ENCODE results near the gene RNF168.
A peak's percentile ranks its signal among the peaks of the same experiment; 100 is the strongest.
"Not testable (repeated sequence)": the region's sequence is repeated elsewhere in the genome, so short reads cannot be mapped to it uniquely, and the experiment has no call there.

Gene RNF168

DNA sequence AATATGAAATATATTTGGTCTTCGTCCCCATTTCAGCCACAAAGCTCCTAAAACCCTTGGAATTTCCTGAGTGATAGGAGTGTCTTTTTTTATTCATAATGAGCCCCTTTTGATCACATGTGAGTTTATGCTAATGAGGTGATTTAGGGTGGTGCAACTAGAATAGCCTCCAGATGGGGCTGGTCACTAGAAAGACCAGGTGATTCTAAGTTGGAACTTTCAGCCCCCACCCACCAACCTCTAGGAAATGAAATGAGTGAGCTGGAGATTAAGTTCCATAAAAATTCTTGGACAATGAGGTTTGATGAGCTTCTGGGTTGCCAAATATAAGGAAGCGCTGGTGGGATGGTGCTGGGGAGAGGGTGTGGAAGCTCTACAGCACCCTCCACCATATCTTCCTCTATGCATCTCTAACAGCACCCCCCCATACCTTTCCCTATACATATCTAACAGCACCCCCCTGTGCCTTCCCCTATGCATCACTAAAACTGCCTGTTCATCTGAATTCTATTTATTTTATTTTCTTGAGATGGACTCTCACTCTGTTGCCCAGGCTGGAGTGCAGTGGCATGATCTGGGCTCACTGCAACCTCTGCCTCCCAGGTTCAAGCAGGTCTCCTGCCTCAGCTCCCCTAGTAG lies 13.7 kb upstream of the RNF168 start:
- no peak for DNase-seq (ENCODE audit: extremely low read depth in 1 of 2, low read depth in 1 of 2)

DNA sequence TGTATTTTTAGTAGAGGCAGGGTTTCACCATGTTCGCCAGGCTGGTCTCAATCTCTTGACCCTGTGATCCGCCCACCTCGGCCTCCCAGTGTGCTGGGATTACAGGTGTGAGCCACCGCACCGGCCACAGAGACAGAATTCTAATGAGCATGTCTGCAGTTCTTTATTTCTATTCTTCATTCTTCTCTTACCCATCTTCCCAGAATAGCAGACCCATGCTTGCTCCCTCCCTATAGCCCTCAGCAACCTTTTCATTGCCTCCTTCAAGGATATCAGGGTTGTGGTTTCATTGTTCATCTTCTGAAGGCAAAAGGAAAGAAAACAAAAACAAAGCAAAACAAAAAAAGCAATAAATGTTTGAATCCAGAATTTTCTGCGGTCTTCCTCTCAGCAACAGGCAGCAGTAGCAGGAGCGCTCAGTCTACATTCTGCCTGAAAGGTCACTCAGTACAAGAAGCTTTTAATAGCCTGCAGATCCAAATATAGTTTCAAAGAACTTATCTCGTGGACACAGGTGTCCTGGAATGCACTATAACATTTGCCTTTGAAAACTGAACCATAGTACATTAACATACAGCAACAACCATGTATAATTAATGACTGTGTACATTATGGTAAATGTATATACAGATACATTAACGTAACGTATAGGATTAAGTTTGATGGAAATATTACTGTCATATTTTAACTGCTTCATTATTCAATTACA lies 11.5 kb upstream of the RNF168 start, which contains the start of gene SMCO1:
SMCO1 (minus strand) TSS at position 434 of the 709 bp plus-strand sequence; CDS start at position 297, 137 bp downstream.
- DNase-seq (ENCODE audit: extremely low read depth in 1 of 2, low read depth in 1 of 2) = no peak

DNA sequence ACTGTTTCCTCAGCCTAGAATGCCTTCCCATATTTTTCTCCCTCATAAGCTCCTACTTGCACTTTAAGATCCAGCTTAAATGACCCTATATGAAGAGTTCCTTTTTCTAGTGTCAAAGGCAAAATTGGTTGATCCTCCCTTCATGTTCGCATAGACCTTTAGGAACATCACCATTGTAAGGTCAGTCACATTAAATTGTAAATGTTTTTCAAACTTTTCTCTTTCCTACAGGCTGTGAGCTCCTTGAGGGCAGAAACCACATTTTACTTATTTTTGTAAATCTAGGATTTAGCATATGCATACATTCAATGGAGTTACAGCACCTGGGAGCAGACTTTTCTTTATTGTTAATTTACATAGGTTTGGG lies 10.8 kb upstream of the RNF168 start:
- no peak for DNase-seq (ENCODE audit: extremely low read depth in 1 of 2, low read depth in 1 of 2)

DNA sequence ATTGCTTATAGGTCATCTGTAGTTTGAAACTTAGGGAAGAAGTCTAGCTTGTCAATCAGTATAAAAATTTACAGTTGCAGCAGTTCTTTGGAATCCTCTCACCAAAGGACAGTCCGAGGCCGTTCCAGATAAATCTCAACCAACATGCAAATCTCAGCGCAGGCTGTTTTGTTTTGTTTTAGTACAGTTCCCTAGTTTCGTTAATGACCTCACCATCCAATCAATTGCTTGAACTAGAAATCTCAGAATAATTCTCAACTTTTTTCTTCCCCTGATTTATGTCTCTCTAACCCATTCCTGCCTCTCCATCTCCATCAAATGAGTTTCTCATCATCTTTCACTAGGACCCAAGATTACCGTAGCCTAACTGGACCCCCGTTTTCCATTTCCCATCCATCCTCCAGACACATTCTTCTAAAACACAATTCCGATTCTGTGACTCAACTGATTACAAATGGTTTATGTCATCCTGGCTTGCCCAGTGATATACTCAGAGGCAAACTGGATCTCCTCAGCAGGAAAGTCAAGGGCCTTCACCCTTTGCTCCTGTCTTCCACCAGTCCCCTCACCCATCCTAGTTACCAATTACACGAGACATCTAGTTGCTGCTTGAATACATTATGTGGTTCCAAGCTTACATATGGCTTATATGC lies 10.3 kb upstream of the RNF168 start:
- no peak for DNase-seq (ENCODE audit: extremely low read depth in 1 of 2, low read depth in 1 of 2)

DNA sequence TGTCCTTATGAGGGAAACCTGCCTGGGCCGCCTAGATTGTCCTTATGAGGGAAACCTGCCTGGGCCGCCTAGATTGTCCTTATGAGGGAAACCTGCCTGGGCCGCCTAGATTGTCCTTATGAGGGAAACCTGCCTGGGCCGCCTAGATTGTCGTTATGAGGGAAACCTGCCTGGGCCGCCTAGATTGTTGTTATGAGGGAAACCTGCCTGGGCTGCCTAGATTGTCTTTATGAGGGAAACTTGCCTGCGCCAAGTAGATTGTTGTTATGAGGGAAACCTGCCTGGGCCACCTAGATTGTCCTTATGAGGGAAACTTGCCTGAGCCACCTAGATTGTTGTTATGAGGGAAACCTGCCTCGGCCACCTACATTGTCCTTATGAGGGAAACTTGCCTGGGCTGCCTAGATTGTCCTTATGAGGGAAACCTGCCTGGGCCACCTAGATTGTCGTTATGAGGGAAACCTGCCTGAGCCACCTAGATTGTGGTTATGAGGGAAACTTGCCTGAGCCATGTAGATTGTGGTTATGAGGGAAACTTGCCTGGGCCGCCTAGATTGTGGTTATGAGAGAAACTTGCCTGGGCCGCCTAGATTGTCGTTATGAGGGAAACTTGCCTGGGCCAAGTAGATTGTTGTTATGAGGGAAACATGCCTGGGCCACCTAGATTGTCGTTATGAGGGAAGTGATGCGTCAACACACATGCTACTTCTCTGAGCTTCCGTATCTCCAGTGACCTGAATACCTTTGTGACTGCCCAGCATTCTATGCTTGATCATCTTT lies 8.3 kb upstream of the RNF168 start:
- DNase-seq (ENCODE audit: extremely low read depth in 1 of 2, low read depth in 1 of 2) = not testable (repeated sequence)

DNA sequence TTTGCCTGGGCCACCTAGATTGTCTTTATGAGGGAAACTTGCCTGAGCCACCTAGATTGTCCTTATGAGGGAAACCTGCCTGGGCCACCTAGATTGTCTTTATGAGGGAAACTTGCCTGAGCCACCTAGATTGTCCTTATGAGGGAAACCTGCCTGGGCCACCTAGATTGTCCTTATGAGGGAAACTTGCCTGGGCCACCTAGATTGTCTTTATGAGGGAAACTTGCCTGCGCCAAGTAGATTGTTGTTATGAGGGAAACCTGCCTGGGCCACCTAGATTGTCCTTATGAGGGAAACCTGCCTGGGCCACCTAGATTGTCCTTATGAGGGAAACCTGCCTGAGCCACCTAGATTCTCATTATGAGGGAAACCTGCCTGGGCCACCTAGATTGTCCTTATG lies 7.5 kb upstream of the RNF168 start:
- DNase-seq (ENCODE audit: extremely low read depth in 1 of 2, low read depth in 1 of 2) = not testable (repeated sequence)

DNA sequence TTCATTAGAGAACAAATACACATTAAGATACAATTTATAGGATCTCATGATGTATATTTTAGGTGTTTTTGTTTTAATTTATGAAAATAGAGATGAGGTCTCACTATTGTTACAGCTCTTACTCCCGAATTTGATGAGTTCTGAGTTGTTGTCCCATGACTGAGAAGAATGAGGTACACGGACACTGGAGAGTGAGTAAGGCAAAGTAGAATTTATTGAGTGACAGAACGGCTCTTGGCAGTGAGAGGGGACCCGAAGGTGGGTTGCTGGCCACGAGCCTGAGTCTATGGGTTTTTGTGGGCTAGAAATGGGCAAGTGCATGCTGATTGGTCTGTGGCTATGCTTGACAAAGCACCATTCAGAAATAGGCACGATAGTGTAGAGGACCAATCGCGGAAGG lies 3.1 kb upstream of the RNF168 start:
- DNase-seq (ENCODE audit: extremely low read depth in 1 of 2, low read depth in 1 of 2) = no peak

DNA sequence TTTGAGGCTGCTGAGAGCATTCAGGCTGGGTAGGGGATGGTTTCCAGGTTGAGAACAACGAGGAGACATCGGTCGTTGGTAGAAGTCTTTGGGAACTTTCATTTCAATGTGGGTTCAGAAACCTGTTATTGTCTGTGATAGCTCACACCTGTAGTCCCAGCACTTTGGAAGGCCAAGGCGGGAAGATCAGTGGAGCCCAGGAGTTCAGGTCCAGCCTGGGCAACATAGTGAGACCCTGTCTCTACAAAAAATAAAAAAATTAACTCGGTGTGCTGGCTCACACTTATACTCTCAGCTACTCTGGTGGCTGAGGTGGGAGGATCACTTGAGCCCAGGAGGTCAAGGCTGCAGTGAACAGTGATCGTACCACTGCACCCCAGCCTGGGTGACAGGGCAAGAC lies 988 bp upstream of the RNF168 start:
- DNase-seq (ENCODE audit: extremely low read depth in 1 of 2, low read depth in 1 of 2) = no peak

DNA sequence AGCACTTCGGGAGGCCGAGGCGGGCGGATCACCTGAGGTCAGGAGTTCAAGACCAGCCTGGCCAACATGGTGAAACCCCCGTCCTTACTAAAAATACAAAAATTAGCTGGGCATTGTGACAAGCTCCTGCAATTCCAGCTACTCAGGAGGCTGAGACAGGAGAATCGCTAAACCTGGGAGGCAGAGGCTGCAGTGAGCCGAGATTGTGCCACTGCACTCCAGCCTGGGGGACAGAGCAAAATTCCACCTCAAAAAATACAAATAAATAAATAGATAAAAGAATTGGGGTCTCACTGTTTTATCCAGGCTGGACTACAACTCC lies 470 bp upstream of the RNF168 start:
- not testable (repeated sequence) for DNase-seq (ENCODE audit: extremely low read depth in 1 of 2, low read depth in 1 of 2)

DNA sequence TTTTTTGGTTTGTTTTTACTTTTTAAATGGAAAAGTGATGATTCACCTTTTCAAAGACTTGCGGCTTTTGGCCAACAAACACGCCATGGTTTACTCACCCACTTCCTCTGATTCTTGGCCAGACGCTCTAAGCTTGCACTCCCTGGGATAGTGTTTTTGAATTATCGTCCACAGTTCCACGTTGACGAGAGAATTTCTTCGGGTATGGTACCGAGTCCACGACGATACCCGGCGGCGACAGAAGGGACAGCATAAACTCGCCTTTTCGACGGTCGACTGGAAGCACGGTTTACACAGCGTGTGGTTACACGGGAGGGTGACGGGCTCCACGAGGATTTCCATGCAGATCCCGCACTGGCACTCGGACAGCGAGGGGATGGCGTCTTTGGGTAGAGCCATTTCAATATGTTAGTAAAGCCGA lies 783 bp downstream of the RNF168 start:
- DNase-seq (ENCODE audit: extremely low read depth in 1 of 2, low read depth in 1 of 2) = peak; percentile 23 to 45

DNA sequence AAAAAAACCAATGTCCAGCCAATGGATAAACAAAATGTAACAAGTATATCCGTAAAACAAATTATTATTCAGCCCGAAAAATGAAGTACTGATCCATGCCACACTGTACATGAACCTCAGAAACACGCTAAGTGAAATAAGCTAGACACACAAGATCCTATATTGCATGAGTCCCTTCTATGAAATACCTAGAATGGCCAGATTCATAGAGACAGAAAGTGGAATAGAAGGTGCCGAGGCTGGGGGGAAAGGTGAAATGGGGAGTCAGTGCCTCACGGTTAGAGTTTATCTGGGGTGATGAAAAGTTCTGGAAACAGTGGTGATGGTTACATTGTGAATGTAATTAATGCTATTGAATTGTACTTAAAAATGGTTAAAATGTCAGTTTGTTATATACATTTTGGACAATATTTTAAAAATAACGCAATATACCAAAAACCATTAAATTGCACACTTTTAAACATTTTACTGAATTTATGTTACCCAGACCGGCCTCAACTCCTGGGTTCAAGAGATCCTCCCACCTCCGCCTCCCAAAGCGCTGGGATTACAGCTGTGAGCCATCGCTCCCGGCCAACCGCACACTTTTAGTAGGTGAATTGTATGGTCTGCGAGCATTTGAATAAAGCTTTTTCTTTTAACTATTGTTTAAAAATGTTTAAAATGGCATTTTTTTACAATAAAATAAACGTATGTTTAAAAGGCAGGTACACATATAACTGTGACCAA lies 2.1 kb downstream of the RNF168 start:
- DNase-seq (ENCODE audit: extremely low read depth in 1 of 2, low read depth in 1 of 2) = no peak

DNA sequence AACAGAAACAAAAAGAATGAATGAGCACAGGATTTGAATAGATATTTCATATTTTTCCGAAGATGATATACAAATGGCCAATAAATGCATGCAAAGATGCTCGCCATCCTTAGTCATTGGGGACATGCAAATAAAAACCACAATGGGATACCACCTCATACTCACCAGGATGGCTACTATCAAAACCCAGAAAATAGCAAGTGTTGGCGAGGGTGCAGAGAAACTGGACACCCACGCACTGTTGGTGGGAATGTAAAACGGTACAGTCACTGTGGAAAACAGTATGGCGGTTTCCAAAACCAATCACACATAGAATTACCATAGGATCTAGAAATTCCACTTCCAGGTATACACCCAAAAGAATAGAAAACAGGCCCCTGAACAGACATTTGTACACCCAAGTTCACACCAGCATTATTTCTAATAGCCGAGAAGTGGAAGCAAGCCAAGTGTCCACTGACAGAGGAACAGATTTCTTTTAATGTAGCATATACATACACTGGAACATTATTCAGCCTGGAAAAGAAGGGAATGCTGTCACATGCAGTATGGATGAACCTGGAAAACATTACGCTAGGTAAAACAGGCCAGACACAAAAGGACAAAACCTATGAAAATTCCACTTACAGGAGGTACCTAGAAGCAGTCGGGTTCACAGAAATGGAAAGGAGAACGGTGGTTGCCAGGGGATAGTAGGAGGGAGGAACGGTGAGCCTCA lies 3.6 kb downstream of the RNF168 start:
- DNase-seq (ENCODE audit: extremely low read depth in 1 of 2, low read depth in 1 of 2) = peak in 1 of 2 donors; percentile 29

DNA sequence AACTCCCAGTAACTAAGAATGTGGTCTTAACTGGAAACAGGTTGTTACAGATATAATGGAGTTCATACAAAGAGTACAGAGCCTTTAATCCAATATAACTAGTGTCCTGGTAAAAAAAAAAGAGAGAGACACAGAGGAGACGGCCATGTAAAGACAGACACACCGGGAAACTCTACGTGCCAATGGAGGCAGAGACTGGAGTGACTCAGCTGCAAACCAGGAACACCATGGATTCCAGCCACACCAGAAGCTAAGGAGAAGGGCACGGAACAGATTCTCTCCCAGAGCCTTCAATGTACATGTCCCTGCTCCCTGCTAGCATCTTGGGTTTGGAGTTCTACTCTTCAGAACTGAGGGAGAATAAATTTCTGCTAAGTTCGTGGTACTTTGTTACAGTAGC lies 4.5 kb downstream of the RNF168 start:
- DNase-seq (ENCODE audit: extremely low read depth in 1 of 2, low read depth in 1 of 2) = no peak

DNA sequence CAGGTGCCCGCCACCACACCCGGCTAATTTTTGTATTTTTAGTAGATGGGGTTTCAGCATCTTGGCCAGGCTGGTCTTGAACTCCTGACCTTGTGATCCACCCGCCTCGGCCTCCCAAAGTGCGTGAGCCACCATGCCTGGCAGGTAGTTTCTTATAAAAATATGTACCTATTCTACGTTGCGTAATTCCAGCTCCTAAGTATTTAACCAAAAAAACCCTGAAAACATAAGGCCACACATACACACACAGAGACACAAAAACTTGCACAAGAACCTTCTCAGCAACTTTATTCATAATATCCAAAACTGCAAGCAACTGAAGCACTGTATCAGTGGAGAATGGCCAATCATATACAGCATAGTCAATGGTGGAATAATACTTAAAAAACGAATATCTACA lies 5.3 kb downstream of the RNF168 start:
- no peak for DNase-seq (ENCODE audit: extremely low read depth in 1 of 2, low read depth in 1 of 2)

DNA sequence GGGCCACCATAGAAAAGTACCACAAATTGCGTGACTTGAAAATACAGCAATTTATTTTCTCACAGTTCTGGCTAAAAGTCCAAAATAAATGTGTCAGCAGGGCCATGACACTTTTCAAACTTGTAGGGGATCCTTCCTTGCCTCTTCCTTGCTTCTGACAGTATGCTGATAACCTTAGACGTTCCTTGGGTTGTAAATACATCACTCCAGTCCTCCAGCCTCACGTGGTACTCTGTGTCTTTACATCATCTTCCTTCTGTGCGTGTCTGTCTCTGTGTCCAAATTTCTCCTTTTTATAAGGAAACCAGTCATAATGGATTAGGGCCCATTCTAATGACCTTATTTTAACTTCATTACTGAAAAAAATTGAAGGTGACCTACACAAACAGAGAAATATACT lies 7.4 kb downstream of the RNF168 start:
- no peak for DNase-seq (ENCODE audit: extremely low read depth in 1 of 2, low read depth in 1 of 2)

DNA sequence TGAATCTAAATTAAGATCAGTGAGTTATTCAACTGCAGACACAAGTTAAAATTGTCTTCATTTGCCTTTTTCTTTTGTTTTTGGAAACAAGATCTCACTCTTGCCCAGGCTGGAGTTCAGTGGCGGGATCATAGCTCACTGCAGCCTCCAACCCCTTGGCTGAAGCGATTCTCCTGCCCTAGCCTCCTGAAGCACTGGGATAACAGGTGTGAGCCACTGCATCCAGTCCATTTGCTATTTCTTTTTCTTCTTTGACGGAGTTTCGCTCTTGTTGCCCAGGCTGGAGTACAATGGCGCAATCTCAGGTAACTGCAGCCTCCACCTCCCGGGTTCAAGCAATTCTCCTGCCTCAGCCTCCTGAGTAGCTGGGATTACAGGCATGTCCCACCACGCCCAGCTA lies 10.3 kb downstream of the RNF168 start:
- no peak for DNase-seq (ENCODE audit: extremely low read depth in 1 of 2, low read depth in 1 of 2)

DNA sequence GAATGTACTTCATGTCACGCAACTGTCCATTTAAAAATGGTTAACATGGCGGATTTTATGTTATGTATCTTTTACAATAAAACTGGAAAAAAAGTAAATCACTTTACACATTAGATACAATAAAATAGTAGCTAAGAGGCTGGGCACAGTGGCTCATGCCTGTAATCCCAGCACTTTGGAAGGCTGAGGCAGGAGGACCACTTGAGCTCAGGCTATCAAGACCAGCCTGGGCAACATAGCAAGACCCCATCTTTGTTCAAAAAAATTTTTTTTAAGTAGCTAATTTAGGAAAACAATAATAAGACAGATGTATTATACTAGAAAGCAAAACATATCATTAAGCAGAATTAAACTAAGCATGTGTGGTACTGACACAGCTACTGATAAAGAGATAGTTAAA lies 11.5 kb downstream of the RNF168 start:
- no peak for DNase-seq (ENCODE audit: extremely low read depth in 1 of 2, low read depth in 1 of 2)

DNA sequence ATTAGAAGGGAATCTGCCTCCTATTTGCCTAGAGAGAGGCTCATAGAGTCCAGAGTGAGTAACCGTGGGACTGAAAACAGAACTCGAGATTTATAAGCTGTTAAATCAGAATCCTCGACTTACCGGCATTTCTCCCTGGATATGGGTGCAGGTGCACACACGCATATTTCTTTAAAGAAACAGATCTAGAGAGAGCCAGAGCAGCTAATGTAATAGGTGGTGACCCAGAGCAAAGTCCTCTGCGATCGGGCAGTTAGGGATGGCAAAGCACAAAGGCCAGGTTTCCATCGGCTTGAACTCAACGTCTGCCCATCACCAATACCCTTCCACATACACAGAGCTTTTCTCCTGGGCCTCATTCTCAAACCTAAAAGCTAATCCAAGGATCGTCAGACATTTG lies 13.8 kb downstream of the RNF168 start:
- no peak for DNase-seq (ENCODE audit: extremely low read depth in 1 of 2, low read depth in 1 of 2)

DNA sequence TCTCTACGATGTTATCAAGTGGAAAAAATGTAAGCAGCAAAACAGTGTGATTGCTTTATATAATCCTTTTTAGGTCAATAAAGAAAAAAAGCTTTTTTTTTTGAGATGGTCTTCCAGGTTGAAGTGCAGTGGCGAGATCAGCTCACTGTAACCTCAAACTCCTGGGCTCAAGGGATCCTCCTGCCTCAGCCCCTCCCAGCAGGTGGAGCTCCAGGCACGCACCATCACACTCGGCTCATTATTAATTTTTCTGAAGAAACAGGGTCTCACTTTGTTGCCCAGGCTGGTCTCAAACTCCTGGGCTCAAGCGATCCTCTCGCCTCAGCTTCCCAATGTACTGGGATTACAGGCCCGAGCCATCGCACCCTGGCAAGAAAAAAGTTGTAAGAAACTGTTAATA lies 17.3 kb downstream of the RNF168 start:
- no peak for DNase-seq (ENCODE audit: extremely low read depth in 1 of 2, low read depth in 1 of 2)

DNA sequence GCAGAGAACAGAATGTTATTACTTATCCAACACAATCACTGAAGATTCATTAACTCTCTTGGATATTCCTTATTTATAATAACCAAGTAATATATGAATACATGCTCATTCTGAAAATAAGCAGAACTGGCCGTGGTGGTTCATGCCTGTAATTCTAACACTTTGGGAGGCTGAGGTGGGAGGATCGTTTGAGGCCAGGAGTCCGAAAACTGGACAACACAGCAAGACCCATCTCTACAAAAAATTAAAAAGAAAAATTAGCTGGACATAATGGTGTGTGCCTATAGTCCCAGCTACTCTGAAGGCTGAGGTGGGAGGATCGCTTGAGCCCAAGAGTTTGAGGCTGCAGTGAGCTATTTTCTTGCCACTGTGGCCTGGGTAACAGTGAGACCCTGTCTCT lies 25.9 kb downstream of the RNF168 start:
- no peak for DNase-seq (ENCODE audit: extremely low read depth in 1 of 2, low read depth in 1 of 2)

Measured in stimulated activated CD8-positive, alpha-beta memory T cell treated with anti-CD3 and anti-CD28 coated beads, Interleukin-7, amount 100 ng/mL, for 48 hours (primary cell).